Left lung (tissue), 10 donors: ENCODE results near the gene ANKRD39. TPM values are rescaled to one million over a fixed set of nuclear protein-coding genes. Genes with fewer than 3 reads are reported as not detected.

ENCODE experiments used
- ATAC-seq: fragments of 200-7000 bp; cut with Tn5 transposase; one replicate; pipeline ENCODE4 v1.9.1; 2020; ENCODE audit warnings: moderate library complexity
- DNase-seq, 4 donors: peaks; one replicate each; pipeline ENCODE4 v3.0.0-alpha.2; 2013 to 2020
- H3K27ac ChIP-seq, 2 donors: fragments of 200-600 bp; sonication (generic) in 1 of 2; one replicate each; pipeline versions ENCODE4 v1.5.0 to v1.8.0; 2020 to 2021
- H3K27me3 ChIP-seq, 2 donors: fragments of 200-600 bp; sonication (generic) in 1 of 2; one replicate each; pipeline versions ENCODE4 v1.5.0 to v1.8.0; 2020 to 2021
- H3K36me3 ChIP-seq, 2 donors: fragments of 200-600 bp; sonication (generic) in 1 of 2; one replicate each; pipeline versions ENCODE4 v1.5.0 to v1.8.0; 2020 to 2021
- H3K4me1 ChIP-seq, 2 donors: fragments of 200-600 bp; one replicate each; pipeline ENCODE4 v1.8.0; 2021
- H3K4me3 ChIP-seq, 2 donors: fragments of 200-600 bp; sonication (generic) in 1 of 2; one replicate each; pipeline versions ENCODE4 v1.5.0 to v1.8.0; 2020 to 2021; ENCODE audit warnings: mild to moderate bottlenecking in 1 of 2
- H3K9me3 ChIP-seq, 2 donors: fragments of 200-600 bp; sonication (generic) in 1 of 2; one replicate each; pipeline versions ENCODE4 v1.5.0 to v1.8.0; 2020 to 2021
- CTCF ChIP-seq, 2 donors: fragments of 200-600 bp; sonication (generic) in 1 of 2; IDR thresholded peaks; one replicate each; pipeline versions ENCODE4 v1.5.0 to v1.8.0; 2021; ENCODE audit warnings: antibody characterized with exemption in 2 of 2
- intact Hi-C, 2 donors: fragments of 100-400 bp; cut with DNase I; formaldehyde crosslinking; loops; one replicate each; pipeline versions ENCODE4 v1.11.2 to v1.14.2; 2022
- polyA plus RNA-seq, 6 donors: library from polyadenylated mRNA; unstranded; fragments of 120-200 nt; gene quantifications; one replicate each; pipeline ENCODE4 v1.2.1, GENCODE V29; 2013; ENCODE audit not compliant: insufficient read length in 6 of 6
- total RNA-seq, 2 donors: library from RNA; stranded (reverse); fragmentation: NEBNext Ultra II Directional; extraction: Animal tissue kit (Norgen Biotek cat#: 25700); gene quantifications; one replicate each; pipeline ENCODE4 v1.2.1, GENCODE V29; 2021
- donor health status: DM: no; HTN: yes; CAD: no.
- donor health status: DM: no; HTN: no; CAD: no.

Gene ANKRD39
- total and polyA plus RNA-seq, 8 donors: 7.9 to 11.9 (median 10.4) TPM

- Histone ChIP-seq H3K27me3 (no peaks in the 10 kb centered on the region), H3K36me3 (peaks cover 0 to 9% of the 10 kb centered on the region in 2 donors), H3K9me3 (no peaks in the 10 kb centered on the region), H3K4me3 (no peak overlapping the region), H3K4me1 (peaks cover 25 to 48% of the 10 kb centered on the region in 2 donors), H3K27ac (no peak overlapping the region)
- no peak for TF ChIP-seq CTCF (IDR thresholded peaks at IDR 0.05)
- ATAC-seq: peak; percentile 50
- peak in 1 of 4 donors; percentile 62 for DNase-seq
- intact Hi-C loops: no loop called here
Observed at GRCh38 chr2:96819128-96819875, 38.5 kb downstream of the ANKRD39 start.

GRCh38 chr2:96817882-96818281 is 39.9 kb downstream of the ANKRD39 start:
- intact Hi-C loops: no loop called here
- no peak for DNase-seq
- Histone ChIP-seq H3K27ac (no peak overlapping the region), H3K4me1 (peaks cover 25 to 45% of the 10 kb centered on the region in 2 donors), H3K36me3 (peaks cover 0 to 3% of the 10 kb centered on the region in 2 donors), H3K9me3 (no peaks in the 10 kb centered on the region), H3K4me3 (peak overlapping the region in 1 of 2 donors; percentile 81), H3K27me3 (no peaks in the 10 kb centered on the region)
- no peak for TF ChIP-seq CTCF (IDR thresholded peaks at IDR 0.05)
- ATAC-seq: no peak

- peaks cover 25 to 45% of the 10 kb centered on the region in 2 donors for H3K4me1 ChIP-seq
- no peak for TF ChIP-seq CTCF (IDR thresholded peaks at IDR 0.05)
- intact Hi-C loops: no loop called here
- no peak for ATAC-seq
- H3K27me3 ChIP-seq: no peaks in the 10 kb centered on the region
- peak overlapping the region; percentile 31 to 81 for H3K4me3 ChIP-seq
- H3K27ac ChIP-seq: peak overlapping the region in 1 of 2 donors; percentile 33
- no peaks in the 10 kb centered on the region for H3K36me3 ChIP-seq
- no peak for DNase-seq
- H3K9me3 ChIP-seq: no peaks in the 10 kb centered on the region
Observed at GRCh38 chr2:96816836-96817702, 40.7 kb downstream of the ANKRD39 start.

GRCh38 chr2:96816127-96816835 is 41.5 kb downstream of the ANKRD39 start, which contains the start of gene CNNM3:
Gene CNNM3 (plus strand): TSS chr2:96816268. CDS start chr2:96816278, 10 bp downstream.
- TF ChIP-seq CTCF (IDR thresholded peaks at IDR 0.05): peak; percentile 55 to 81
- H3K9me3 ChIP-seq: no peaks in the 10 kb centered on the region
- H3K4me1 ChIP-seq: peaks cover 25 to 45% of the 10 kb centered on the region in 2 donors
- intact Hi-C loops: no loop called here
- DNase-seq (peak; percentile 91 to 99 (median 96)), ATAC-seq (peak; percentile 96)
- no peaks in the 10 kb centered on the region for H3K36me3 ChIP-seq
- peak within 1 kb of the TSS; percentile 91 to 96 for H3K27ac ChIP-seq
- no peaks in the 10 kb centered on the region for H3K27me3 ChIP-seq
- H3K4me3 ChIP-seq: peak within 1 kb of the TSS; percentile 70 to 81
